Stimulated activated effector memory CD8-positive, alpha-beta T cell treated with anti-CD3 and anti-CD28 coated beads, Interleukin-12 subunit alpha, Interleukin-12 subunit beta, amount 100 ng/mL, for 72 hours (primary cell): ENCODE data around the gene MISP.
A peak's percentile ranks its signal among the peaks of the same experiment; 100 is the strongest.
"Not testable (repeated sequence)": the region's sequence is repeated elsewhere in the genome, so short reads cannot be mapped to it uniquely, and the experiment has no call there.

Source experiments
- ATAC-seq: fragments of 150-1000 bp; cut with Tn5 transposase; 2 replicates; pipeline ENCODE4 v1.10.0; 2021
- DNase-seq, 2 donors: peaks; one replicate each; pipeline ENCODE4 v3.0.0; 2021 to 2022; ENCODE audit warnings: low spot score in 2 of 2
- H3K27ac Mint-ChIP-seq: one replicate; pipeline ENCODE4 v1.8.0; 2022; ENCODE audit warnings: mild to moderate bottlenecking, mixed read lengths
- H3K36me3 Mint-ChIP-seq: one replicate; pipeline ENCODE4 v1.8.0; 2022; ENCODE audit warnings: mild to moderate bottlenecking, mixed read lengths
- H3K4me1 Mint-ChIP-seq: one replicate; pipeline ENCODE4 v1.8.0; 2022; ENCODE audit warnings: mixed read lengths
- H3K4me3 Mint-ChIP-seq: one replicate; pipeline ENCODE4 v1.8.0; 2022; ENCODE audit warnings: mild to moderate bottlenecking, mixed read lengths
- H3K9me3 Mint-ChIP-seq: one replicate; pipeline ENCODE4 v1.8.0; 2022; ENCODE audit warnings: mixed read lengths

MISP gene

GRCh38 chr19:719636-720344 is 31.1 kb upstream of the MISP start:
- H3K27ac Mint-ChIP-seq: no peak overlapping the region
- DNase-seq (no peak), ATAC-seq (no peak)
- H3K4me1 Mint-ChIP-seq: no peaks in the 10 kb centered on the region
- no peaks in the 10 kb centered on the region for H3K36me3 Mint-ChIP-seq
- H3K9me3 Mint-ChIP-seq: peaks cover 7% of the 10 kb centered on the region
- H3K4me3 Mint-ChIP-seq: no peak overlapping the region

GRCh38 chr19:720345-721160 is 30.4 kb upstream of the MISP start:
- Mint-ChIP-seq H3K4me3 (no peak overlapping the region), H3K27ac (no peak overlapping the region), H3K9me3 (peaks cover 4% of the 10 kb centered on the region), H3K36me3 (no peaks in the 10 kb centered on the region), H3K4me1 (no peaks in the 10 kb centered on the region)
- no peak for ATAC-seq
- no peak for DNase-seq

GRCh38 chr19:722553-723101 is 28.3 kb upstream of the MISP start:
- DNase-seq: no peak
- H3K27ac Mint-ChIP-seq: no peak overlapping the region
- no peak for ATAC-seq
- no peaks in the 10 kb centered on the region for H3K4me1 Mint-ChIP-seq
- no peak overlapping the region for H3K4me3 Mint-ChIP-seq
- H3K9me3 Mint-ChIP-seq: no peaks in the 10 kb centered on the region
- H3K36me3 Mint-ChIP-seq: no peaks in the 10 kb centered on the region

- H3K4me1 Mint-ChIP-seq: no peaks in the 10 kb centered on the region
- H3K36me3 Mint-ChIP-seq: no peaks in the 10 kb centered on the region
- H3K27ac Mint-ChIP-seq: no peak overlapping the region
- DNase-seq (no peak), ATAC-seq (no peak)
- no peak overlapping the region for H3K4me3 Mint-ChIP-seq
- H3K9me3 Mint-ChIP-seq: no peaks in the 10 kb centered on the region
These were observed 27.7 kb upstream of the MISP start for GRCh38 chr19:723247-723646.

DNA sequence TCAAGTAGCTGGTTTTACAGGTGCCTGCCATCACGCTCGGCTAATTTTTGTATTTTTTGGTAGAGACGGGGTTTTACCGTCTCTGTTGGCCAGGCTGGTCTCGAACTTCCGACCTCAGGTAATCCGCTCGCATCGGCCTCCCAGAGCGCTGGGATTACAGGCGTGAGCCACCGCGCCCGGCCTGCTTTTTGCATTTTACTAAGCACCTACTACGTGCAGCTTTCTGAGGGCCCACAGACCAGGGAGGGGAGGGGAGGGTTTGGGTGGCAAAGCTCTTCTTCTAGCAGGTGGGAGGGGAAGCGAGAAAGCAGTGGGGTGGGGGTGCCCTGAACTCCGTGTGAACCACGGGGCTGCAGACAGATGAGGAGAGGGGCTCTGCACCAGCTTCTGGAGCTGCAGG is 27.2 kb upstream of the MISP start:
- Mint-ChIP-seq H3K4me1 (no peaks in the 10 kb centered on the region), H3K4me3 (no peak overlapping the region), H3K36me3 (no peaks in the 10 kb centered on the region), H3K9me3 (no peaks in the 10 kb centered on the region), H3K27ac (no peak overlapping the region)
- ATAC-seq (no peak), DNase-seq (no peak)

DNA sequence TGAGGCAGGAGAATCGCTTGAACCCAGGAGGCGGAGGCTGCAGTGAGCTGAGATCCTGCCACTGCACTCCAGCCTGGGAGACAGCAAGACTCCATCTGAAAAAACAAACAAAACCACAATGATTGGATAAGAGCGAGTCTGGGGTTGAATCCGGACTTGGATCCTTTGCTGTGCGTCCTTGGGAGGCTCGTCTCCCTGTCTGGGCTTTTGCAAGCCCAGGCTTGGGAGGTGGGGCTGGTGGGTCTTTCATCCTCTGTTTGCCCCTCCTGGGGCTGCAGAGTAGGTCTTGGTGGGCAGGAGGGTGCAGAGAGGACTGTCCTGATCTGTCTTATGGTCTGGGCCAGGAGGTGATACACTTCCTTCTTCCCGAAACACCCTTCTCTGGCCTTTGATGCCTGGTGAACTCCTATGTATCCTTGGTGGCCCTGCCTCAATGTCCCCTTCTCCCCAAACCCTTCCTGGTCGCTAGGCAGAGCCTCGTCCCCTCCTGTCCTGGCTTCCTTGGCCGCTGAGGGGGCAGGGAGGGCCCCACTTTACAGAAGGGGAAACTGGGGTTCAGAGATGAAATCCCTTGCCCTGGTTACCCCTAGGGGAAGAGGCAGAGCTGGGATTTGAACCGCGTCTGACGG is 25.3 kb upstream of the MISP start:
- ATAC-seq (no peak), DNase-seq (no peak)
- no peaks in the 10 kb centered on the region for H3K4me1 Mint-ChIP-seq
- H3K27ac Mint-ChIP-seq: no peak overlapping the region
- H3K9me3 Mint-ChIP-seq: no peaks in the 10 kb centered on the region
- H3K4me3 Mint-ChIP-seq: no peak overlapping the region
- no peaks in the 10 kb centered on the region for H3K36me3 Mint-ChIP-seq

GRCh38 chr19:726993-727956 is 23.6 kb upstream of the MISP start:
- Mint-ChIP-seq H3K27ac (no peak overlapping the region), H3K36me3 (no peaks in the 10 kb centered on the region), H3K4me1 (peaks cover under 1% of the 10 kb centered on the region), H3K9me3 (no peaks in the 10 kb centered on the region), H3K4me3 (no peak overlapping the region)
- ATAC-seq (no peak), DNase-seq (no peak)

GRCh38 chr19:728011-728410 is 22.9 kb upstream of the MISP start:
- Mint-ChIP-seq H3K9me3 (no peaks in the 10 kb centered on the region), H3K27ac (no peak overlapping the region), H3K4me3 (no peak overlapping the region), H3K4me1 (peaks cover 8% of the 10 kb centered on the region), H3K36me3 (no peaks in the 10 kb centered on the region)
- no peak for DNase-seq
- no peak for ATAC-seq

DNA sequence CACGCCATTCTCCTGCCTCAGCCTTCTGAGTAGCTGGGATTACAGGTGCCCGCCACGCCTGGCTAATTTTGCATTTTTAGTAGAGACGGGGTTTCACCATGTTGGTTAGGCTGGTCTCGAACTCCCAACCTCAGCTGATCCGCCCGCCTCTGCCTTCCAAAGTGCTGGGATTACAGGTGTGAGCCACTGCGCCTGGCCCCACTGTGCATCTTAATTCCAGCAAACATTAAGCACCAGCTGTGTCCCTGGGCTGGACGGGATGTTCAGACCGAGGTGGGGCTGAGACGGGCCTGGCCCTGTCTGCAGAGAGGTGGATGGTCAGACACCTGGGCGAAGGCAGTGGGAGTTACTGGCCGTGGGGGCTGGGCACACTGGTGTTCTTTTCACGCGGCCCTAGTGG is 21.3 kb upstream of the MISP start:
- not testable (repeated sequence) for ATAC-seq, H3K9me3 Mint-ChIP-seq, DNase-seq, H3K4me3 Mint-ChIP-seq, H3K36me3 Mint-ChIP-seq, H3K27ac Mint-ChIP-seq
- H3K4me1 Mint-ChIP-seq: peaks cover 21% of the 10 kb centered on the region

- DNase-seq (no peak), ATAC-seq (no peak)
- H3K4me1 Mint-ChIP-seq: peaks cover 21% of the 10 kb centered on the region
- H3K36me3 Mint-ChIP-seq: no peaks in the 10 kb centered on the region
- no peak overlapping the region for H3K4me3 Mint-ChIP-seq
- H3K27ac Mint-ChIP-seq: no peak overlapping the region
- H3K9me3 Mint-ChIP-seq: no peaks in the 10 kb centered on the region
These were observed 20.8 kb upstream of the MISP start for GRCh38 chr19:729965-730668.

GRCh38 chr19:731000-731399 is 19.9 kb upstream of the MISP start:
- Mint-ChIP-seq H3K9me3 (no peaks in the 10 kb centered on the region), H3K36me3 (no peaks in the 10 kb centered on the region), H3K27ac (no peak overlapping the region), H3K4me3 (no peak overlapping the region), H3K4me1 (peaks cover 21% of the 10 kb centered on the region)
- ATAC-seq: no peak
- DNase-seq: no peak

DNA sequence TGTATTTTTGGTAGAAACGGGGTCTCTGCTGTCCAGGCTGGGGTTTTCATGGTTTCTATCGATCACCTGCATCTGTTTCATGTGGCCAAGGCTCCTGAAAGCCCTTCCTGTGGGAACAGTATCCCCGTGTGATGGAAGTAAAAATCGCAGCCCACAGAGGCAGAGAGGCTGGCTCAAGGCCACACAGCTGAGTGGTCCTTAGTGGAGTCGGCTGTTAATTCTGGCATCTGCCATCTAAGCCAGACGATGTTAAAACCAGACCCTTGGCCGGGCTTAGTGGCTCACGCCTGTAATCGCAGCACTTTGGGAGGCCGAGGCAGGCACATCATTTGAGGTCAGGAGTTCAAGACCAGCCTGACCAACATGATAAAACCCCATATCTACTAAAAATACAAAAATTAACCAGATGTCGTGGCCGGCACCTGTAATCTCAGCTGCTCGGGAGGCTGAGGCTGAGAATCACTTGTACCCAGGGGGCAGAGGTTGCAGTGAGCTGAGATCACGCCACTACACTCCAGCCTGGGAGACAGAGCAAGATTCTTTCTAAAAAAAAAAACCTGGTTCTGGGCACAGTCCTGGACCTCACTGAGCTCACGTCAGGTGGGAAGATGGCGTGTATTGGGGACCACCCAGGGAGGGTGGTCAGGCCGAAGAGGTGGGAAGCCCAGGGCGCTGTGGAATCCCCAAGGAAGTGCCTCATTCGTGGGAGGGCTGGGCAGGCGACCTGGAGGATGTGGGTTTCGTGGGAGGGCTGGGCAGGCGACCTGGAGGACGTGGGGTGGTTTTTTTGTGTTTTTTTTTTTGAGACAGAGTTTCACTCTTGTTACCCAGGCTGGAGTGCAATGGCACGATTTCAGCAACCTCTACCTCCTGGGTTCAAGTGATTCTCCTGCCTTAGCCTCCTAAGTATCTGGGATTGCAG is 18.5 kb upstream of the MISP start:
- Mint-ChIP-seq H3K9me3 (no peaks in the 10 kb centered on the region), H3K4me3 (no peak overlapping the region), H3K36me3 (no peaks in the 10 kb centered on the region), H3K27ac (peak overlapping the region; percentile 76), H3K4me1 (peaks cover 21% of the 10 kb centered on the region)
- no peak for DNase-seq
- no peak for ATAC-seq

DNA sequence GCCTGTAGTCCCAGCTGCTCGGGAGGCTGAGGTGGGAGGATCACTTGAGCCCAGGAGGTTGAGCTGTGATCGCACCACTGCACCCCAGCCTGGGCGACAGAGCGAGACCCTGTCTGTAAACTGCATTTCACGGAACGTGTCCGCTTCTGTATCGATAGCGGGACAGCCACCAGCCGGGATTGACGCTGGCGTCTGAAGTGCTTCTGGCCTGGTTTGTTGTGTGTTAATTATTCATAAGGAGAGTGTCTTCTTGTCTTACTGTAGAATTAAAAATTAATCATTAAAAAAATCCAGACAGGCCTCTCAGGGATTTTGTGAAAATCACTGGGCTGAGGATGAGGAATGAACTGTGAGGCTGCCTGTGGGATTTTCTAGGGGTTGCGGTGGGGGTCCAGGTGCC is 16.2 kb upstream of the MISP start:
- no peak for DNase-seq
- Mint-ChIP-seq H3K36me3 (no peaks in the 10 kb centered on the region), H3K27ac (no peak overlapping the region), H3K4me1 (peaks cover 21% of the 10 kb centered on the region), H3K4me3 (no peak overlapping the region), H3K9me3 (no peaks in the 10 kb centered on the region)
- ATAC-seq: no peak
